Sciatic nerve (tissue), 2 donors: ENCODE data around the gene ARHGEF19. TPM values are rescaled to one million over a fixed set of nuclear protein-coding genes. Genes with fewer than 3 reads are reported as not detected.
"Not testable (repeated sequence)": the region's sequence is repeated elsewhere in the genome, so short reads cannot be mapped to it uniquely, and the experiment has no call there.

Experiments
- ATAC-seq: fragments of 200-7000 bp; cut with Tn5 transposase; one replicate; pipeline ENCODE4 v1.9.1; 2020; ENCODE audit warnings: mild to moderate bottlenecking, moderate library complexity
- DNase-seq: peaks from one replicate; pipeline ENCODE4 v3.0.0-alpha.2; 2020; ENCODE audit warnings: low spot score
- intact Hi-C: fragments of 100-400 bp; cut with DNase I; formaldehyde crosslinking; loops from one replicate; pipeline ENCODE4 v1.14.2; 2022
- total RNA-seq: library from RNA; stranded (reverse); fragmentation: NEBNext Ultra II Directional; extraction: Animal tissue kit (Norgen Biotek cat#: 25700); gene quantifications from one replicate; pipeline ENCODE4 v1.2.1, GENCODE V29; 2021
- donor health status: DM: no; HTN: no; CAD: no.
- donor health status: DM: no; HTN: no; CAD: no.

The ARHGEF19 gene
- total RNA-seq = 4.6 TPM

DNA sequence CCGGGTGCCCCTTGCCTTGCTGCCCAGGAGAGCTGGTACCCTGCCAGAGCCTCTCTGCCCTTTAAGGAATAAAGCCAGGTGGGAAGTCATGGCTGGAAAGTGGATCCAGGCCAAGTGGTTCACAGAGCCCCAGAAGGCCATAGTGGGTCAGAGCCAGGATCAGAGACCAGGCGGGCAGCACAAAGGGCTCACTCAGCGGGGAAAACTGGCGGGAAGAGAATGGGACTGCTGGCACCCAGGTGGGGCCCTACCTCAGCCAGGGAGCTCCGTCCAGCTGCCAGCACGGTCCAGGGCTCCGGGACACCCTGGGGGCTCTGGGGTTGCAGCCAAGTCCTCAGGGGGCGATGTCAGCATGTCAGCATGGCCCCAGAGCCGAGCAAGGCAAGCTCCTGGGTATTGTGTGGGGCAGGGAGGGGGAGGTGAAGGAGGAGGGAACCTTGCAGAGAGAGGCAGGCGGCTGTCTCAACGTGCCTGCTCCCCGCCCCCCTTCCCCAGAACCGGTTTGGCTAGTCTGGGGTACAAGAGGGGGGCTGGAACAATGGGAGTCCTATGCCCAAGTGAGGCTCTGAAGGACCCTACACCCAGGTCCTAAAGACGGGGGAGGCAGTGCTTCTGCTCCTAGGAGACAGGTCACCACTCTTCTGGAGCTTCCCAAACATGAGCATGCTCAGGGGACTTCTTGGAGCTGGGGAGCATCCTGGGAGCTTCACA is at the start of gene ARHGEF19:
TSS of gene ARHGEF19 (minus strand) at position 402 of the 711 bp plus-strand sequence. CDS start 3,598 bp downstream, outside the sequence.
- DNase-seq = no peak
- intact Hi-C loops = no loop called here

DNA sequence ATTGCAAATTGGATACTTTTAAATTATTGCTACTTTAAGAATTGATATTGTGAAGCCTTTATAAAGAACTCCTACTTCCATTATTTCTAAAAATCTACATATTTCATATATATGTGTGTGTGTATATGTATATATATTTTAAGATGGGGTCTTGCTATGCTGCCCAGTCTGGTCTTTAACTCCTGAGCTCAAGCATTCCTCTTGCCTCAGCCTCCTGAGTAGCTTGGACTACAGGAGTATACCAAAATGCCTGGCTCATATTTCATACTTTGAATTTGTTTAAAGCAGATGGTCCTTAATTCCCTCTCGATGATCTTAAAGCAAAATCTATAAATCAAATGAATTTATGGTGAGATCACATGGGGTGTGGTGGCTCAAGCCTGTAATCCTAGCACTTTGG is 49.6 kb upstream of the ARHGEF19 start:
- no peak for DNase-seq
- ATAC-seq = no peak
- intact Hi-C loops = no loop called here

More for the DNA sequence above, at the start of gene ARHGEF19:
- no peak for ATAC-seq

DNA sequence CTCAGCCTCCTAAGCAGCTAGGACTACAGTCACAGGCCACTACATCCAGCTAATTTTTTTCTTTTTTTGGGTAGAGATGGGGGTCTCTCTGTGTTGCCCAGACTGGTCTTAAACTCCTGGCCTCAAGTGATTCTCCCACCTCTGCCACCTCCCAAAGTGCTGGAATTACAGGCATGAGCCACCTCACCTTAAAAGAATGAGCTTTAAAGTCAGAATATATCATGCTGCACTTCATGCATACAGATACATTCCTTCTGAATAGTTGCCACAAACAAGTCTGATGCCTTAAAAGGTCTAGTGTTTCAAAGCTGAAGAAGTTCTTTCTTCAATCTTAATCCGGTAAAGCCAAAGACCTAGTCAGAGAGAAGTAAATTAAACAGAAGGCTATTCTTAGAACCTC is 48.4 kb upstream of the ARHGEF19 start:
- ATAC-seq (no peak), DNase-seq (no peak)
- intact Hi-C loops = no loop called here

DNA sequence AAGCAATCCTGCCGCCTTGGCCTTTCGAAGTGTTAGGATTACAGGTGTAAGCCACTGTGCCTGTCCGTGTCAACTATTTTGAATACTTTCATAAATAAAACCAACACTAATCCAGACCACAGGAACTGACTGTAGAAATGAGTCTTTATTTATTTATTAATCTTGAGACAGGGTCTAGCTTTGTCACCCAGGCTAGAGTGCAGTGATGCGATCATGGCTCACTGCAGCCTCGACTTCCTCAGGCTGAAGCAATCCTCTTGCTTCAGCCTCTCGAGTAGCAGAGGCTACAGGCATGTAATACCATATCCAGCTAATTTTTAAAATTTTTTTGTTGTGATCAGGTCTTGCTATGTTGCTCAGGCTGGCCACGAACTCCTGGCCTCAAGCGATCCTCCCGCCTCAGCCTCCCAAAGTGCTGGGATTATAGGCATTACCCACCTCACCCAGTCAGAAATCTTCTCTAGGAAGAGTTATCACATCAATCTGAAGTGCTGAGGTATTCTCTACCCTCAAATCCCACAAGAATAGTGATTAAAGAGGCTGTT is 46.2 kb upstream of the ARHGEF19 start:
- intact Hi-C loops = no loop called here
- ATAC-seq (no peak), DNase-seq (no peak)

DNA sequence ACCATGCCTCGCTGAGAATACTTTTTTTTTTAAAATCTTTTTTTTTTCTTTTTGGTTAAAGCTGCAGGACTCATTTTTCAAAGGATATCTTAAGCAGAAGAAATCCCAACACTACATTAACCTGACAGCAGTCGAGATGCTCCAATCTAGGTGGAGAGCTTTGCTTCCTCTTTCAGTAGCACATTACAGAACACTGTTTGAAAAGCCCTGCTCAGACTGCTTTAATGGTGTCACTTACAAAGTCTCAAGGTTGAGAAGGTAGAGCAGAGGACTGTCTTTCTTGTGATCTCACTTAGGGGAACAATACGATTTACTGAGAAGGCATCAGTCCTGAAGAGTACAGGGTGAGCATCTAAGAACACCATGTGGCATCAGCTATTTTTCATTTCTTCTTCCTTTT is 45.5 kb upstream of the ARHGEF19 start:
- no peak for ATAC-seq
- no peak for DNase-seq
- intact Hi-C loops = no loop called here

DNA sequence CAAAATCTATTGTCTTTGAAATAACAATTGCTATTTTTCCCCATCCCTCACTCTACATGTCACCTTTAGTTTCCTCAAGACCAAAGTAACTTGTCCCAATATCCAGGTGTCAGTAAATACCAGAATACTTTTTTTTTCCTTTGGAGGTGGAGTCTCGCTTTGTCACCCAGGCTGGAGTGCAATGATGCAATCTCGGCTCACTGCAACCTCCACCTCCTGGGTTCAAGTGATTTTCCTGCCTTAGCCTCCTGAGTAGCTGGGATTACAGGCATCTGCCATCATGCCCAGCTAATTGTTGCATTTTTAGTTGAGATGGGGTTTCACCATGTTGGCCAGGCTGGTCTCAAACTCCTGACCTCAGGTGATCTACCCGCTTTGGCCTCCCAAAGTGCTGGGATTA is 45.1 kb upstream of the ARHGEF19 start:
- intact Hi-C loops, DNase-seq, ATAC-seq: not testable (repeated sequence)

DNA sequence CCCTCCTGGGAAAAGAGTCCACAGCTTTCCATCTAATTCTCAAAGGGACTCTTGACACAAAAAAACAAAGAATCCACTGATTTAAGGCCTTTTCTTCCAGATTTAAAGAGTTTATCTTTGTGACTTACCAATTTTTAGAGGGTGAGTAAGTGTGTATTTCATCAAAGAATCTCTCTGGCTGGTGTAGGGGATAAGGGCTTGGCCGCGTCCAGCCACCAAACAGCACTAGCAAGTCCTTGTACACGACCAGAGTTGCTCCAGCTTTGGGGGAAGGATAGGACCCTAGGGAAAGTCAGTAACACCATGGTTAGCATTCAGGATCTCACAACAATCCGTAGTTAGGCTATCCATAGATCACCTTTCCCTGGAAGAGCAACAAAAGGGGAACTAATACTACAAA is 44.0 kb upstream of the ARHGEF19 start:
- intact Hi-C loops = no loop called here
- DNase-seq = no peak

DNA sequence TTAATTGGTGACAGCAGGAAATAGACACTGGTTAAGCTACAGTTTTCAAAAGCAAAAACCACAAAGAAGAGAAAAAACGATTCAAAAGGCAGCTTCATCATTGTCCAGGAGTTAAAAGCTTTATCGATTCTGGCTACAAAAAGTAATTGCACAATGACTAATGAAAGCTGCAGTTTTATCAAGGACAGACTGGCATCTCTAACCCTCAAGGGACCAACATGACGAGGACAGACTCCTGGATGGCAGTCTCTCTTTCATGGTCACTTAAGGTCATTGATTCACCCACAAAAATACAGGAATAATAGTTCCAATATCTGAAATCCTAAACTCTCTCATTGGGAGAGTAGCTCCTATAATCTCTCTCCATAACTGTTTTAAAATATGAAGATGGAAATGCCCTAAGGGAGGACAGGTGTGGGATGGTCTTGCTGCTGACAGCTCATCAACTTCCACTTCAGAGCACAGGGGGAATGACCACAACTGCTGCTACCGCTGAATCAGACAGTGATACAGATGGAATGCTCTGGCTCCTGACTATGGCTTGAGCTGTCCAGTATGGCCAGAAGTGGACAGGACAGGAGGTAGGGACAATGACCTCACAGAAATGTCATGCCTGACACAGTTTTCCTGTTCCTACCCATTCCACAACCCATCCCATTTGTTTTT is 41.9 kb upstream of the ARHGEF19 start:
- ATAC-seq = no peak
- intact Hi-C loops = no loop called here

More for the DNA sequence above, 44.0 kb upstream of the ARHGEF19 start:
- ATAC-seq = no peak

DNA sequence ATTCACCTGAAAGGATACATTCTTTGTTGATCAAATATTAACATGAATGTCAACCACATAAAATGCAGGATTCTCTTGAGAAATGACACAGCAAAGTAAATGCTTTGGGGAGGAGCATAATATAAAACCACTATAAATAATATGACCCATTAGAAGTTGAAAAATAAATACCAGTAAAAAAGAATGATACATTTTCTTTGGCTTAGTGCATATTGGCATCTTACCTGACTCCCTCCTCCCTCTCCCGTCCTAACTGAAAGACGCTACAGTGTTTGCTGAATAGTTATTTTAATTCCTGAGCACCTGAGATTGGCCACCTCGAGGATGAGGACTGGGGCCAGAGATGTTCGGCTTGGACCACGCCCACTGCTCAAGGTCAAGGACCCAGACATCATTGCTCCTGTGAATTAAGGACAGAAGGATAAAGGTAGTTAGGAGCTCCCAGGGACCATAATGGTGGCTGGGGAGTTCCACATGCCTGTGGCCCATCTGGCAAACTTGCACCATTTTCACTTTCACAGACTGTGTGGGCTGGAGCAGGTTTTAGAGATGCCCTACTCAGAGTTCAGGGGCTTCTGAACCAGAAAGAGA is 41.0 kb upstream of the ARHGEF19 start:
- intact Hi-C loops = no loop called here
- ATAC-seq (no peak), DNase-seq (no peak)

More for the DNA sequence above, 41.9 kb upstream of the ARHGEF19 start:
- DNase-seq = no peak

DNA sequence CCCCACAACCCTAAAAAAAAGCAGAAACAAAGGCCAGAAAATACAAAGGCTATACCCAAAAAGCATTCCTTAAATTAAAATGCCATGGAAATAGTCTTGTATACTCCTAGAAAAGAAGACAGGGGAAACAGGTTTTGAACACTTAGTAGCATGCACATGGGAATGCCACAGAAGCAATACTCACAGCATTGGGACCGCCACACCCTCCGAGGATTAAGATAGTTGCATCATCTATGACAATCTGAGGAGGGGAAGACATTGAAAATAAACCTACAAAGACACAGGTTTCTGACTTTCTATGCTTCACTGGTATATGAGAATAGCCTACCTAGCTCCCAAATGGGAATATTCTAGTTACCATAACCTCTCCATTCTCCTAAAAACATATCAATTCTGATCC is 40.5 kb upstream of the ARHGEF19 start:
- no peak for ATAC-seq
- intact Hi-C loops = no loop called here
- DNase-seq = no peak

DNA sequence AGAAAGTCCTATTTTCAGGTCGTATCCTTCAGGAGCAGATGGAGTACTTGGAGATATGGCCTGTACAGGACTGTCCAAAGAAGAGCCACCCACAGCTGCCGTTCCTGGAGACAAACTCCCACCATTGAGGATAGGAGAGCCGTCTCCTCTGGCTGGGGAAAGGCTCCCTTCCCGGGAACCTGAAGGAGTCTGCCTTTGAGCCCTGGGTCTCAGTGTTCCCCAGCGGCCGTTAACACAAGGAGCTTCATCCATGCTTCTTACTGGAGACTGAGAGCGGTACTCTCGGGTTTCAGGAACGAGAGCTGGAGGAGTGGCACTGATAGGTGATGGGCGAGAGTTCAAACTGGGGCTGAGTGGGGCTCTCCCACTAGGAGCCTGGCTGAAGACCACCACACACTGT is 38.9 kb upstream of the ARHGEF19 start:
- DNase-seq = no peak
- intact Hi-C loops = no loop called here
- ATAC-seq = no peak

DNA sequence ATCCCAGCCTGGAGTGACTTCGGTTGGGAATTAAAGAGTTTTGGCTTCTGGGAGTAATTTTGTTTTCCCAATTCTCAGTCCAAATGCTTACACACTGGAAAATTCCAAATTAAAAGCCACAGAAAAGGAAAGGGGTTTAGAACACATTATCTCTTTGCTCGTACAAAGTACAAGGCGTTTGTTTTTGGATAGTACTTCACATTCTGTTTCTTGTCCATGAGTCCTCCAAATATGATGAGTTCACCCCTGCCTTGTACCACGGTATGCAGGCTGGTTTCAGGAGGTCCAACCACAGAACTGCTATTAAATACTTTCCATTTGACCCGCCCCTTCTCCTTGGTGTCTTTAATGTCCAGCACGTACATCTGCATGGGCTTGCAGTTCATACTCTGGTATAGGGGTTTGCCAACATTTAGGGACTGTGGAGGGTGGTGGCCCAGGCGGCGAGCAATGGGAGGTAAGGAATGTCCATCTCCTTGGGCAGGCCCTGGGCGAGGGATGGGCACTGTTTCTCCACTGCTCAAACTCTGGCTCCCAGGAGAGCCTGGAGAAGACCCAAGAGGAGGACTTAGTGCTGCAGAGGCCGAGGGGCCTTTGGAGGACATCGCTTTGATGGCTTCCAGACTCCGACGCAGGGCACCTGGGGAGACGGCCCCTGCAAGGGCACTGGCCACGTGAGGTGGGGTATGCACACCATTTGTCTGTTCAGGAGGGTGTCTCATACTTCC is 38.2 kb upstream of the ARHGEF19 start:
- intact Hi-C loops = loop anchor here (1.0 kb wide), 1 partner anchor 171 kb away; no protein-coding TSS in a partner anchor
- ATAC-seq (peak; percentile 55), DNase-seq (no peak)

DNA sequence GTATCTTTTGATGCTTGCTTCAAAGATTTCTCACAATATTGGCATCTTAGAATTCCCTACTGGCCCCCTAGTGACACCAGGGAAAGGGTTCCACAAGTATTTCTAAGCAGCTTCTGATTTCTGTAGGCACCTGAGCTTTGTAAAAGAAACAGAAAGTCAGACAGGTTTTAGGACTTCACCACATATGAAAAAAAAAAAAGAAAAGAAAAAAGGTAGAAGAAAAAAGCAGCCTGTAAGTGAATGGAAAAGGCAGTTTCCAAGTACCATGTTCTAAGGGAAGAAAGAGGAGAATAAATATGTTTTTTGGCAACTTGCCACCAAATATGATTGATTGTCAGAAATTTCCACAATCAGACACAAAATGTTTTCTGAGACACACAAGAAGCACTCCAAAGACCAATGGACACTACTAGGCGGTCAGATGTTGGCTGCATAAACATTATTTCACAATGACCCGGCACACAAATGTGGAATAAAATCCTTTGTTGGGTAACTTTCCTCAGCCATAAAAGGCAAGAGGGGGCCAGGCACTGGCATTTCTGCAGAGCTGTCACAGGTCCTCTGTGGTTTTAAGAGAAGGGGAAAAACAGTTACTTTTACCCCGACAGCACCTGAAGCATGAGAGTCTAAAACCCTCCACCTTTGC is 37.3 kb upstream of the ARHGEF19 start:
- intact Hi-C loops = loop anchor here (1.0 kb wide), 1 partner anchor 170 kb away; no protein-coding TSS in a partner anchor
- ATAC-seq (peak; percentile 83), DNase-seq (no peak)

DNA sequence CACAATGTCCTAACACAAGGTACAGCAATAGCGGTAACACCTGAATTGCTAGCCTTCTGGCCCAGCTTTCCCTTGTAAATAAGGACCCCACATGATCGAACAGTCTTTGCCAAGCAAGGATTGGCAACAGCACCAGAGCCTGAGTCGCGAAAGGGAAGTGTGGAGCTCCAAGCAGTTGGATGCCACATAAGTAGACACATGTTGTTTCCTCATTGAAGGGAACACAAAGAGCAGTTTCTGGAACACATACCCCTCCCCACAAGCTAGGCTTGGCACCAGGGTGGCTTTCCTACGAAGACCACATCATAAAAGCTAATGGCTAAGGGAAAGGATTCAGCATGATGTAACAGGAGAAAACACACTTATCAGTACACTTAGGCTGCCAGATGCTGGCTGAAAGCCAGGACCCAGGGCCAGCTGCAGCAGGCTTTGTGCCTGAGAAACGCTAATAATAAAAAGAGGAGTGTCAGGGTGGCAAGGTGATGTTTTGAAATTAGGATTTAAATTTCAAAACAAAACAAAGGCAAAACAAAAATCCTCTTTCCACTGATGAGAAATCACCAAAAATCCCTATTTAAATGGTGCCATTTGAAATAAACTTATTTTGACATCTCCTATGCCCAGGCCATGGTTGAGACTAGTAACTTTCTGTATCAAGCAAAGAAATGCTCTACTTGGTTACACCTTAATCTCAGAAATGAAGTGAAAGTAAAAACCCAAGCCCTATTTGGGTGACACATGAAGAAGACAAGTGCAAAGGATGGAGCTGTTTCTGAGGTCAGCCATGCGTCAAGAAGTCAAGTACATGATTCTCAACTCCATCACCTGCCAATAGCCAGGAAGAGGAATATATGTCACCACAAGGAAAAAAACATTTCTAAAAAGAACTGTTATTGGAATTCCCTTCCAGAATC is 36.4 kb upstream of the ARHGEF19 start:
- intact Hi-C loops = no loop called here
- DNase-seq = peak; percentile 85
- ATAC-seq = peak; percentile 70

DNA sequence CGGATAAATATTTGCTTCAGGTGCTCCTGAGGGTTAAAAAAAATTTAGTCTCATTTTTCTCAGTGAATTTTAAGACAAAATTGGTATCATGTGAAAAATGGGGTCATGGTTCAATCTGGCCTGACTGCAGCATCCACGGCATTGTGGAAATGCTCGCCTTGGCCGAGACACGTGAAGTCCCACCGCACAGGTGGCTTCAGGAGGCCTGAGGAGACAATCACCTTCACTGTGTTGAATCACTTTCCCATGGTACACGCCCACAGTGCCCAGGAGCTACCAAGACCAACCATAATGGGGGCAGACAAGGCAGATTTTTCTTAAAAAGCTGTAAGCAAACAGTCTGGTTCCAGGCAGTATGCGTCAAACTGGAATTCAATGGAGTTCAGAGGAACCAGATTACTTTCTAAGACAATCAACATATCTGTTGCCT is 35.6 kb upstream of the ARHGEF19 start:
- DNase-seq = no peak
- ATAC-seq = no peak
- intact Hi-C loops = no loop called here

DNA sequence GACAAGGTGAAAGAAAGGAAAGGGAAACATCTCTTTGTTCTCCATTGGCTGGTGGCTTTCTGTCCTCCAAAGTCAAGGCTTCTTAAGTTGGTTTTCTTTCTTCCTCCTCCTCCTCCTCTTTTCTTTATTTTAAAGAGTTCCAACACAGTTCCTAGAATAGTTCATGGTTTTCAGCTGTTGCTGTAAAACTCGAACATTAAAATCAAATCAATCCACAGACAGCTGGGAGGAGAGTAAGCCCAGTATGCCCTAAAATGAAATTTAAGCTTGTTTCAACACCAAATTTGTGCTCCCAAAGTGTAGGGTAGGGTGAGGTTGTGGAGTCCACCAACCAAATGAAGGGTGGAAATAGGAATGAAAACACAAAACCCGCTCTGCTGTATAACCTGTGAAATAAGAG is 35.0 kb upstream of the ARHGEF19 start:
- DNase-seq (no peak), ATAC-seq (no peak)
- intact Hi-C loops = no loop called here

DNA sequence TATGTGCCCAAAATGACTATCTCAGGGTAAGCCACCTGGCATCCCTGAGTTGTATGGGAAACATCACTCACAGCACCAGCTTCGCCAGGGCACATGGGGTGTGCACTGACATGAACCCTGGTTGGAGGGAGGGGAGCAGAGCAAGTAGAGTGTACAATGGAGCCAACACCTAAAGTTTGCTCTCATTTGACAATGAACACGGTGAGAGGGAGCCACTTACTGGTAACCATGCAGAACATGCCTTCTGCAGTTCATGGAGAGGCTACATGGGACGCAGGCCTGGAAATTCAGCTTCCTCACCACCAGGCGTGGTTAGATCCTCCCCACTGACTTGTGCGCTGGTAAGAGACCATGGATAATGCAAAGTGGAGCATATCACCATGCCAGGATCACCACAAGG is 34.5 kb upstream of the ARHGEF19 start:
- intact Hi-C loops = no loop called here
- no peak for ATAC-seq
- DNase-seq = no peak

DNA sequence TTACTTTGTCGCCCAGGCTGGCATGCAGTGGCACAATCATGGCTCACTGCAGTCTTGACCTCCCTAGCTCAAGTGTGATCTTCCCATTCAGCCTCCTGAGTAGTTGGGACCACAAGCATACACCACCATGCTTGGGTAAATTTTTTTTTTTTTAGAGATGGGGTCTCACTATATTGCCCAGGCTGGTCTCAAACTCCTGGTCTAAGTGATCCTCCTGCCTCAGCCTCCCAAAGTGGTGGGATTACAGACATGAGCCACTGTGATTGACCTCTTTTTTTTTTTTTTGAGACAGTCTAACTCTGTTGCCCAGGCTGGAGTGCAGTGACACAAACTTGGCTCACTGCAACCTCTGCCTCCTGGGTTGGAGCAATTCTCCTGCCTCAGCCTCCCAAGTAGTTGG is 33.8 kb upstream of the ARHGEF19 start:
- DNase-seq = peak; percentile 12
- intact Hi-C loops, ATAC-seq: not testable (repeated sequence)
